ENCODE data around the gene TGFB1.
"Not testable (repeated sequence)": the region's sequence is repeated elsewhere in the genome, so short reads cannot be mapped to it uniquely, and the experiment has no call there.

The TGFB1 gene

DNA sequence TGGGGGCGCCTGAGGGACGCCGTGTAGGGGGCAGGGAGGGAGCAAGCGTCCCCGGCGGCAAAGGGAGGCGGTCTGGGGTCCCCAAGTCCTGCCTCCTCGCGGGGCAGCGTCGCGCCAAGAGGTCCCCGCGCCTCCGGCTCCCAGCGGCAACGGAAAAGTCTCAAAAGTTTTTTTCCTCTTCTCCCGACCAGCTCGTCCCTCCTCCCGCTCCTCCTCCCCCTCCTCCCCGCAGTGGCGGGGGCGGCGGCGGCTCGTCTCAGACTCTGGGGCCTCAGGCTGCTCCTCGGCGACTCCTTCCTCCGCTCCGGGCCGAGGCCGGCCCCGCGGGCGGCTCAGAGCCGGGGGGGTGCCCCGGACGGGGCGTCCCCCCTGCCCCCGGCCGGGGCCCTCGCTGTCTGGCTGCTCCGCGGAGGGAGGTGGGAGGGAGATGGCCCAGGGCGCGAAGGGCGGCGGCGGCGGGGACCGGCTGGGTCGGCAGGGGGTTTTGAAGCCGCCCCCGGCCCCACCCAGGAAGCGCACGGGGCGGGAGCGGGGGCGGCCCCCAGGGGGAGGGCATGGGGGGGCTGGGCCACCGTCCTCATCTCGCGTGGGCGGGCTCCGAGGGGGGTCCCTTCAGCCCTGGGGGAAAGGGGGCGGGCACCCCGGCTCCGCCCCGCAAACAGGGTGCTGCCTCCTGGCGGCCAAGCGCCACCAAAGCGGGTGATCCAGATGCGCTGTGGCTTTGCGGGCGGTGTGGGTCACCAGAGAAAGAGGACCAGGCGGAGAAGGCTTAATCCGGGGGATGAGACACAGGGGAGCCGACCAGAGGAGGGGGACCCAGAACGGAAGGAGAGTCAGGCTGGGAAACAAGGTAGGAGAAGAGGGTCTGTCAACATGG is at the start of gene TGFB1:
TSS of gene TGFB1 (minus strand) at position 457 of the 877 bp plus-strand sequence. CDS start 878 bp downstream, outside the sequence.
- peak; percentile 93 for DNase-seq

- no peak for DNase-seq
These were observed 48.3 kb upstream of the TGFB1 start for GRCh38 chr19:41402010-41402409.

DNA sequence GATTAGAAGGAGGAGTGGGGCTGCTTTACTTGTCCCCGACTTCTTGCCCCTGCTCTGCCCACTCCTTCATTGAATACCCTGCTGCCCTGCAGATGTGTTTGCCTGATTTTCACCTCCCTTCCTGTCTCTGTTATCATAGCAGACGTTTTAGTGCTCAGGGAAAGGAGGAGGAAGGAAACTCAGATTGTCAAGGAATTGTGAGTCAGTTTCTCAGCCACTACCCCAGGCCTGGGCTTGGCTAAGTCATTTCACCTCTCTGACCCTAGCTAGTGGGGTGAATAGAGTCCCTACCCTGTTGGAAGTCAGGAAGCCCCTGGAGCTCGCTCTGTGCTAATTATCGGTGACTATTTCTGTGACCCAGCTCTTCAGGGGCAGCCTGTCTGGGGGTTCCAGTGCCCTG is 47.8 kb upstream of the TGFB1 start:
- DNase-seq = no peak

GRCh38 chr19:41399525-41399924 is 45.8 kb upstream of the TGFB1 start:
- no peak for DNase-seq

DNA sequence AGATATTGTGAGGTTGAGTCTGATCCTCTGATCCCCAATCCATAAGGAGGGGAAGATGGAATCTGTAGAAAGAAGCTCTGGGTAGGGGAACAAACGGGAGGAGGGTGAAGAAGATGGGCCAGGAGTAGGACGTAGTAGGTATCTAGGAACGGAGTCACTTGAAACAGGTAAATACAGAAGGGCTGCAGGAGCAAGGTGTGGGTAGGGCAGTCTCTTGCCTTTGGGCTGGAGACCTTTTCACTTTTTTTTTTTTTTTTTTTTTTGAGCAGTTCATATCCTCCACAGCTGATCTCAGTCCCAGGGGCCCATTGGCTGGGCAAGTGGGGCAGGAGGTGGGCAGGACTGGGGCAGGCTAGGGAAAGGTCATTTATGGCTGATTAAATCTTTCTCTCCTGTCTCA is 45.4 kb upstream of the TGFB1 start:
- no peak for DNase-seq

GRCh38 chr19:41398598-41398997 is 44.9 kb upstream of the TGFB1 start:
- DNase-seq = no peak

- DNase-seq = no peak
These were observed 44.3 kb upstream of the TGFB1 start for GRCh38 chr19:41398050-41398418.

DNA sequence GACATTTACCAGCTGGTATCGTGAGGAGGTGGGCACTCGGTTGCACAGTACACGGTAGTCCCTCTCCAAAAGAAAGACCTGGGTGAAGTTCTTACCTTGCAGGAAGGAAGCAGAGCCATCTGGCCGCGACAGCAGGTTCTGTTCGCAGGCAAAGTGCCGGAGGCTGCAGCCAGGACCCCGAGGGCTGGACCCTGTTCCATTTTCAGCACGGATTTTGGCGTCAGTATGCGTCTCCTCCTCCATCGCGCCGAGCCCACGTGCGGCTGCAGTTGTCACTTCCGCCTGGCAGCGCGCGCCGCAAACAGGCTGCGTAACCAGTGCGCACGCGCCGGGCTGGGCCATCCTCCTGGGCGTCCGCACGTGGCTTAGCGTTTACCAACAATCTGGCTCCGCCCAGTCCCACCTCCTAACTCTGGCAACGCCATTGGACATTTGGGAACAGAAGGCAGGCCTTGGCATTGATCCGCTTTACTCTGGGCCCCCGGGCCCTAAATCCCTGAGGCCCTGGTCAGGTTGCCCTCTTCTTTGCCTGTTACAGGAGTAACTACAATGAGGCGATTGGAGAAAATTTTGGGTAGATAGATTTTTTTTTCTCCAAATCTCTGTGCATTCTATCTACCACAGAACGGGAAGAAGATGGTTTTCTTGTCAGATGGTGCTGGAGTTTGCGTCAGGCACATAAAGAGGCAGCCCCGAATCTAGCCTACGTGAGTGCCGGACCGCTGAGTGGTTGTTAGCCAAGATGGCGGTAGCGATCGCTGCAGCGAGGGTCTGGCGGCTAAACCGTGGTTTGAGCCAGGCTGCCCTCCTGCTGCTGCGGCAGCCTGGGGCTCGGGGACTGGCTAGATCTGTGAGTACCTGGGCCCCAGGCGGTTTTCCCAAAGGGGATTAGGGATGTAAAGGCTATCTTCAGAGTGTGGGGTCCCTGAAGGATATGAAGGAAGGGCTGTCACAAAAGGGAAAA is 43.6 kb upstream of the TGFB1 start, which contains the start of the genes BCKDHA and EXOSC5:
TSS of gene BCKDHA (plus strand) at position 733 of the 964 bp plus-strand sequence. CDS start at position 743, 10 bp downstream.
TSS of gene EXOSC5 (minus strand) at position 274 of the 964 bp plus-strand sequence. CDS start at position 243, 31 bp downstream.
- peak; percentile 100 for DNase-seq

DNA sequence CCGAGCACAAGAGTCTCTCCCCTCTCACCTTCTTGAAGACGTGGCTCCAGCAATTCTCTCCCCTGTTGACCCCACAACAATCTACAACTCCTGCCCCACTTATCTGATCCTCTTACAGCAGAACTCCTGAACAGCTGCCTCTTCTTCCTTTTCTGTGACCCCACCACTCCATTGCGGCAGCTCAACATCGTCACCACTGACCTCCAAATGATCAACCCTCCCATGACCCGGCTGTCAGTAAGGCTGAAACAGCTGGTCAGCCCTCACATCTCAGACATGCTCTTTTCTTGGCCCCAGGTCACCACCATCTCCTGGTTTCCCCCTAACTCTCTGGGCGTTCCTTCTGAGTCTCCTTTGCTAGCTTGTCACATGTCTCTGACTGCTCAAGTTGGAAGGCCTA is 41.6 kb upstream of the TGFB1 start:
- no peak for DNase-seq

DNA sequence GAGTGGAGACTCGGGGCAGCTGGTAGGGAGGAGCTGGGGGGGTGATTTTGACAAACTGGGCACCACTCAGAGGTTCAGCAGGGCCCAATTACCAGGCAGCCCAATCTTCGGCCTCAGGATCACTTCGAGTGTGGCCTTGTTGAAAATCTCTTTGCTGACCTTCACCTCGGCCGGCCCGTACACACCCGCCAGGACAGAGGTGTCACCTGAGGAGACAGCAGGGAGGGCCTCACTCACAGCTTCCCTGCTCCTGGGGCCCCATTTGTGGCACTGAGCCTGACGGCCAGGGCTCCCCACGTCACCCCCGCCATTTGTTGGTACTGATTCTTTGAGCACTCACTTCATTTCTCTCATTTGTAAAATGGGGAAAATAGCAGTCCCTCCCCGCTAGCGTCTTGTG is 39.1 kb upstream of the TGFB1 start:
- no peak for DNase-seq

DNA sequence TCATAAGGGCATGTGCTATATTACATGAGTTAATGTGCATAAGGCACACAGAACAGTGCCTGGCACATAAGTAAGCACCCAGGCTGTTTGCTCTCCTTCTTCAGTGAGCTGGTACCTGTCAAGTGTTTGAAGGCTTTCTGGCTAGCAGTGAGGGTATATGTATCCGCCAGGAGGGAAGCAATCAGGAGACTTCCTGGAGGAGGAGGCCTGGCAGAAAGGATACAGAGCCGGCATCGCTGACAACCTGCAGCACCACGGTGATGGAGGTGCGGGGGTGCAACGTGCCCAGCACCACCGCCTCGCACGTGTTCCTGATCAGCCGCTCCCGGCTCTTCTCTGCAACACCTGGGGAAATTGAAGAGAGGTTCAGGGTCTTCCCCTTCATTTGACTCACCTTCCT is 37.9 kb upstream of the TGFB1 start:
- no peak for DNase-seq

DNA sequence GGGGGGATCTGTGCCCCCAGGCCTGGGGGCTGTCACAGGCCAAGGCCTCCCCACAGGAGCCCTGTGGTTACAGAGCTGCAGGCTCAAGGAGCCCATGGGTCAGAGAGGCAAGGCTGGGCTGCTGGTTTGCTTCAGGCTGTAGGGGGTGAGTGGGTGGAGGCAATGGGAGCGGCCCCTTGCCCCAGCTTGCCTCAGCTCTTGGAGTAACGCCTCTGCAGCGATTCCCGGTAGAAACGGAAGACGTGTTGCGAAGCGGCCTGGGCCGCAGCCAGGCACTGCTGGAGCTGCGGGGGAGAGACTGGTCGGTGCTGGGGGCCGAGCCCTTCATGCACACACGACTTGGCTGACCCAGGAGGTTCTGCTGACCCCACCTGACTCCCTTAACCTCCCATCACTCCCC is 32.7 kb upstream of the TGFB1 start:
- DNase-seq = no peak

DNA sequence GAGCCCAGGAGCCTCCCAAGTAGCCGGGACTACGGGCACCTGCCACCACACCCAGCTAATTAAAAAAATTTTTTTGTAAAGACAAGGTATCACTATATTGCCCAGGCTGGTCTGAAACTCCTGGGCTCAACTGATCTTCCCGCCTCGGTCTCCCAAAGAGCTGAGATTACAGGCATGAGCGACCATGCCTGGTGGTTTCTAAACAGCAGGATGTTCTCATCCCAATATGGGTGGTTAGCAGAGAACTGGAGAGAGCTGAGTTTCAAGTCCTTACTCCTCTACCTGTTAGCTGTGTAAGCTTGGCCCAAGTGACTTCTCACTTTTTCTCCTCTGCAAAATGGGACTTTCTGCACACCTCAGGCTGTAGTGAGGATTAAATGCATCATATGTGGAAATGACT is 30.6 kb upstream of the TGFB1 start:
- no peak for DNase-seq

GRCh38 chr19:41381536-41381935 is 27.8 kb upstream of the TGFB1 start:
- not testable (repeated sequence) for DNase-seq

- peak; percentile 29 for DNase-seq
These were observed 24.4 kb upstream of the TGFB1 start for GRCh38 chr19:41377977-41378709.

- DNase-seq = no peak
These were observed 23.3 kb upstream of the TGFB1 start for GRCh38 chr19:41376998-41377365.

DNA sequence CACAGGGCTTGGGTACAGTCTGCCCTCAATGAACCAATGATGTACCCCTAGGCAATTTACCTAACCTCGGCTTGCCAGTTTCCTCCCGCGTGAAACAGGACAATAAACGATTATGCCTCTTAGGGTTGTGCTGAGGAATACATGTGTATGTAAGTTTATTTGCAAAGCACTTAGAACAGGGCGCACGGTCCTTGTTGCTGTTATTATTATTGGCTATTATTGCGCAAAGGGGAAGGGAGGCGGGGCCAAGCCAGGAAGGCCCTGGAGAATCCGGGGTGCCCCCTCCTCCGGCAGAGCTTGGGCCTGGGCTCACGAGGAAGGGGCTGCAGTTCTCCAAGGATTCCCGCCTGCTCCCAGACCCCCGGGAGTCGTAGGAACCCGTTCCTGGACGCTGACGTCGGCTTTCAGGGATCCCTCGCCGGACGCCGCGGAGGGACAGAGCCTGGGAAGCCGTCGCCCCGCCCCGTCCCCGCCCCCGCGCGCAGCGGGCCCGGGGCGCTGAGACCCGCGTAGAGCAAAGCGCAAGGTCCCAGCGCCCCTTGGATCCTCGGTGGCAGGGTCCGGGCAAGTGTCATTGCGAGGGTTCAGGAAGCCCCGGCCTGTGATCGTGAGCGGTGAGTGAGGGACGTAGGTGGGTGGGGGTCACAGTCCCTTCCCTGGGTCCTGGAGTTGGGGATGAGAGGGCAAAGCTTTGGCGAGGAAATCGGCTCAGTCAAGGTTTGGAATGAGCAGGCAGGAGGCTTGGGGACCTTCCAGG is 22.7 kb upstream of the TGFB1 start, which contains the start of gene TMEM91:
TSS of gene TMEM91 (plus strand) at position 293 of the 757 bp plus-strand sequence. CDS start 1,777 bp downstream, outside the sequence.
- peak; percentile 14 for DNase-seq

DNA sequence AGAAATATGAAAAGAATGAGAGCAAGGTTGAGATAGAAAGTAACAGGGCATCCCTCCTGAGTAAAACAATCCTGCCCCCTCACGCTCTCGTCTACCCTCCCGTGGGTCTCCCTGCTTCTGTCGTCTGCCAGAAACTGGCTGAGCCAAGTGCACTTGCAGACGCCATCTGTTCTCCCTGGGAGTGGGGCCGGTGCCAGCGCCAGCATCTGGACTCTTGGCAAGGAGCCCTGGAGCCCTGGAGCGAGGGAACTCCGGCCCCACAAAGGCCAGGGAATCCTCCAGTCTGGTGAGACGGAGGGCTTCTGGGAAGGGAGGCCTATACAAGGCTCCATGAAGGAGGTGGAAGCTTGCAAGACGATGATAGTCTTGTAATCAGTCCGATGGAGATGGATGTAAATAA is 20.3 kb upstream of the TGFB1 start:
- peak; percentile 82 for DNase-seq

DNA sequence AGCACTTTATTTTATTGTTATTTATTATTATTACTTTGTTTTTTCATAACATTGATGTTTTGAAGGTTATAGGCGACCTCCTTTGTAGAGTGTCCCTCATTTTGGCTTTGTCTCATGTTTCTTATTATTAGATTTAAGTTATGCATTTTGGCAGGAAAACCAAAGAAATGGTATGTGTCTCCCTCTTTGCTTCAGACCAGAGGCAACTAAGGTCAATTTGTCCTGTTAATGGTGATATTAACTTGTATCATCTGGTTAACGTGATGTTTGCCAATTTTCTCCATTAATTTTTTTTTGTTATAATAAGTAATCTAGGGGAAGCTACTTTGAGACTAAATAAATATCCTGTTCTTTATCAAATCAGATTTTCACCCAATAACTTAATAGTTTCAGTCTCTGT is 18.8 kb upstream of the TGFB1 start:
- DNase-seq = no peak

DNA sequence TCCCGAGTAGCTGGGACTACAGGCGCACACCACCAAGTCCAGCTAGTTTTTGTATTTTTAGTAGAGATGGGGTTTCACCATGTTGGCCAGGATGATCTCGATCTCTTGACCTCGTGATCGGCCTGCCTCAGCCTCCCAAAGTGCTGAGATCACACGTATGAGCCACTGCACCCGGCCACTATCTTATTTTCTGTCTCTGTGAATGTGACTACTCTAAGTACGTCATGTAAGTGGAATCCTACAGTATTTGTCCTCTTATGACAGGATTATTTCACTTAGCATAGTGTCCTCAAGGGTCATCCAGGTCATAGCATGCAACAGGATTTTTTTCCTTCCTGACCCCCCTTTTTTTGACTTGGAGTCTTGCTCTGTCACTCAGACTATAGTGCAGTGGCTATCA is 17.8 kb upstream of the TGFB1 start:
- DNase-seq = no peak

DNA sequence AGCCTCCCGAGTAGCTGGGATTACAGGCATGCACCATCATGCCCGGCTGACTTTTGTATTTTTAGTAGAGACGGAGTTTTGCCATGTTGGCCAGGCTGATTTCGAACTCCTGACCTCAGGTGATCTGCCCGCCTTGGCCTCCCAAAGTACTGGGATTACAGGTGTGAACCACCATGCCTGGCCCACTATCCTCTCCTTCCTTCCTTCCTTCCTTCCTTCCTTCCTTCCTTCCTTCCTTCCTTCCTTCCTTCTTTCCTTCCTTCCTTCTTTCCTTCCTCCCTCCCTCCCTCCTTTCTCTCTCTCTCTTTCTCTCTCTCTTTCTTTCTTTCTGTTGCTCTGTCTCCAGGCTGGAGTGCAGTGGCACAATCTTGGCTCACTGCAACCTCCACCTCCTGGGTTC is 17.4 kb upstream of the TGFB1 start:
- DNase-seq = not testable (repeated sequence)

- DNase-seq = no peak
These were observed 16.0 kb upstream of the TGFB1 start for GRCh38 chr19:41369769-41370168.
